NCI-H1694 treated with DMSO at 0.1 percent for 48 hours (cell line): ENCODE data around the gene SLITRK3.

ENCODE experiments used
- DNase-seq: peaks from one replicate; lab custom pipeline; 2025; lab: John Stamatoyannopoulos, UW

The SLITRK3 gene, protein sequence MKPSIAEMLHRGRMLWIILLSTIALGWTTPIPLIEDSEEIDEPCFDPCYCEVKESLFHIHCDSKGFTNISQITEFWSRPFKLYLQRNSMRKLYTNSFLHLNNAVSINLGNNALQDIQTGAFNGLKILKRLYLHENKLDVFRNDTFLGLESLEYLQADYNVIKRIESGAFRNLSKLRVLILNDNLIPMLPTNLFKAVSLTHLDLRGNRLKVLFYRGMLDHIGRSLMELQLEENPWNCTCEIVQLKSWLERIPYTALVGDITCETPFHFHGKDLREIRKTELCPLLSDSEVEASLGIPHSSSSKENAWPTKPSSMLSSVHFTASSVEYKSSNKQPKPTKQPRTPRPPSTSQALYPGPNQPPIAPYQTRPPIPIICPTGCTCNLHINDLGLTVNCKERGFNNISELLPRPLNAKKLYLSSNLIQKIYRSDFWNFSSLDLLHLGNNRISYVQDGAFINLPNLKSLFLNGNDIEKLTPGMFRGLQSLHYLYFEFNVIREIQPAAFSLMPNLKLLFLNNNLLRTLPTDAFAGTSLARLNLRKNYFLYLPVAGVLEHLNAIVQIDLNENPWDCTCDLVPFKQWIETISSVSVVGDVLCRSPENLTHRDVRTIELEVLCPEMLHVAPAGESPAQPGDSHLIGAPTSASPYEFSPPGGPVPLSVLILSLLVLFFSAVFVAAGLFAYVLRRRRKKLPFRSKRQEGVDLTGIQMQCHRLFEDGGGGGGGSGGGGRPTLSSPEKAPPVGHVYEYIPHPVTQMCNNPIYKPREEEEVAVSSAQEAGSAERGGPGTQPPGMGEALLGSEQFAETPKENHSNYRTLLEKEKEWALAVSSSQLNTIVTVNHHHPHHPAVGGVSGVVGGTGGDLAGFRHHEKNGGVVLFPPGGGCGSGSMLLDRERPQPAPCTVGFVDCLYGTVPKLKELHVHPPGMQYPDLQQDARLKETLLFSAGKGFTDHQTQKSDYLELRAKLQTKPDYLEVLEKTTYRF

DNA sequence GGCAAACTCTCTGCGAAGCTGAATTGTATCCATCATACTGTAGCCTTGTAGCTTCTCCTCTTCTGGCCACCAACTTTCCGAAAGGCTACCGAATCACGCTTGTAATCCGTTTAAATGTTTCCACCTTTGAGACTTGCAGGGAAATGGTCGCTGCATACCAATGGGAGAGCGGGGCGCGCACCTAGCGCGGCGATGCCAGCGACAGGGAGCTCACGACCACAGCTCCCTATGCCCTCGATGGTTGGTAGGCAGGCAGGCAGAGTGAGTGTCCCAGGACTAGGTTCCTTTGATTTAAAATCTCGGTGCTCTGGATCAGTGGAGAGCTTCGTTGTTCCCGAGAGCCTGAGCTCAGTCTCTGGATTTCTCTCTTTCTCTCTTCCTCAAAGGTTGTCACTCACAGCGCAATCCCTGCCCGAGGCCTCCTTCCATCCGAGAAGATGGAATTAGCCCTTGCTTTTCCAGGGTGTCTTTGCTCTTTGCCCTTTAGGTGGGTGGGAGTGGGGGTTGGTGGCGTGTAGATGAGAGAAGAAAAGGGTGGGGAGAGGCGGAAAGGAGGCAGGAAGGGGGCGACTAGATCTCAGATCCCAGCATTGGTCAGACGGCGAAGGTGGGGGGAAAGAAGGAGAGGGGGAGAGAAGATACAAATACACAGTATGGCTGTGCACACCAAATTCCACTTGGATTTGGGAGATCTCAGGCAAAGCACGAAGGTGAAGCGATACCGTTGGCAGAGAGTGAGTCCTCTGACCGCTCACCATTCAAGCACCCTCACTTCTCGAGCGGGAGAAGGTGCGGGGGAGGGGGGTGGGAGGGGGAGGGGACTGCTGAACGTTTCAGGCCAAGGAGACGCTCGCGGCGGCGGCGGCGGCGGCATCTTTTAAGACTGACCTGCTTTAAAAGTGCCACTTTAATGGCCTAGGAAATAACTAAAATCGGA lies at the start of gene SLITRK3:
SLITRK3 (minus strand) TSS at position 745 of the 937 bp plus-strand sequence. CDS start 5,554 bp downstream, outside the sequence.
- DNase-seq, result no peak

DNA sequence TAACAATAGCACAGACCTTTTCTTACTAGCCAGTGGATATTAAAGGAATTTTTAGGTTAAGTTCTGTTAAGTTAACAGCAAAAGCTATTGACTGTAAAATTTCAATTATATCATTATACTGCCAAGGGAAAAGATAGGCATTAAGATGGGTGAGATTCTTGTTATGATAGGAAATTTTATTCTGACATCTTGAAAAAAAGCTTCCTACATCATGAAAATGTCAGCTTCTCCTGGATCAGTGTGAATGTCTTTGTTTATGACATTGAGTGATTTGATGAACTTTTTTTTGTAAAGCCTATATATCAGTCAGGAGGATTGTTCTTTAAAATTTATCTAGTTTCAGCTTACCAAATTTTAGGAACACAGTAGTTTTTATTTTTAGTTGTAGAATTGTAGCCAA lies 47.4 kb upstream of the SLITRK3 start:
- DNase-seq, result no peak

GRCh38 chr3:165233501-165234195 lies 37.5 kb upstream of the SLITRK3 start:
- DNase-seq, result no peak

DNA sequence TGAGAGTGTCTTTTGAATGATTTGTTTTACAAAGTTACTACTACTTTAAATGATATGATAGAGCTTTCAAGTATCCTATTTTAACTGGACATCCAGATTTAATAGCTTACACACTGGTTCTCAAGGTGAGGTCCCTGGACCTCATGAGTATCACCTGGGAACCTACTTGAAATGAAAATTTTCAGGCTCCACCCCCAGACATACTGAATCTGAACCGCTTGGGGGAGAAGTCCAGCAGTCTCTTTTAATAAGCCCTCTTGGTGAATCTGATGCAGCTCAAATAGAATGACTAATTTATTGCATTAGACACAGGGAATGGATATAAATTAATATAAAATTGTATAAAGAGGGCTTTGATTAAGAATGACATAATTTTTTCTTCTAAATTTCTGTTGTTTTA lies 29.4 kb upstream of the SLITRK3 start:
- DNase-seq, result no peak

DNA sequence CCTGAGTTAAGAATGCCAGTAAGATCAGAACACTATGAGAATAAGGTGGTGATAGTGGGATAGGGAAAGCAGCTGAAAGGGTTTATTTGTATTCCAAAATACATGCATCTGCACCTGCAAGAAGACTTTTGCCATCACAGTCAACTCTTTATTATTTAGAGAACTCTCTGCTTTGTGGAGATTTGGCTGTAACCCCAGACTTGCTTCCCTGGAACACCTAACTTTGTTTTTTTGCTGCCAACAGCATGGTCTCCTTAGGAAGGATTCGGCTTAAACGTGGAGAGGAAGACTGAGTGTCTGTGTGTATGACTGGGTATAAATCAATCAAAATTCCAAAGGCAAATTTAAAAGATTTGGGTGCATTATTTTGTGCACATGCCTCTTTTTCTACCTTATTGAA lies 21.6 kb upstream of the SLITRK3 start:
- DNase-seq, result no peak

DNA sequence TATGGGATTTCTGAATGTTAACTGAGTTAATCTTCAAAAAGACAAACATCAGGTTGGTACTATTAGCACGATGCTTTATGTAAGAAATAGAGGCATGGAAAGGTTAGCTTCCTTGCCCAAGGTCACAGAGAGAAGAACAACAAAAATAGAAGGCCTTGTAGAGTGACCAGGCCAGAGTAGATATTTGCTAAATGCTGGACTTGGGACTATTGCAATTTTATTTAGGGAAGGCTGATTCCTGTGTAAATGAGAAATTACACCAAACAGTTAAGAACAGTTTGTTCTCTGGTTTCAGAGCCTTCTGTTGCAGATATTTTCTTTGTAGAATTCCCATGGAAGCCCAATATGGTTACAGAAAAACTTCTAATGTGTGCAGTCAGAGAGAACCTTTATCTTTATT lies 16.4 kb upstream of the SLITRK3 start:
- no peak for DNase-seq

DNA sequence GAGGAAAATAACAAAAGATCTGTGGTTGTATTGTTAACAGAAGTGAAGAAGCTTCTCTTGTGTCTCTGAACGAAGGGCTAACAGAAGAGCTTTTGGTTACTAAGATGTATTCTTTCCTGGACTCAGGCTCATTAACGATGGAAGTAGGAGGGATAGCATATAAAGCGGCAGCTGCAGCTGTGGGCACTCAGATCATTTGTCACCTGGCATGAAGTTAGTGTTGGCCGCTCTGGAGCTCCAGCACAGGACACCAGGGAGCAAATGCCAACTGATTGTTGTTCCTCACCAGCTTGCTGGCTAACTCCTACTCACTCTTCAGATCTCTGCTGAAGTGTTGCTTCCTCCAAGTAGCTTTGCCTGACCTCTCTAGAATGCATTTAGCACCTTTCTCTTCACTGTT lies 15.5 kb upstream of the SLITRK3 start:
- no peak for DNase-seq

DNA sequence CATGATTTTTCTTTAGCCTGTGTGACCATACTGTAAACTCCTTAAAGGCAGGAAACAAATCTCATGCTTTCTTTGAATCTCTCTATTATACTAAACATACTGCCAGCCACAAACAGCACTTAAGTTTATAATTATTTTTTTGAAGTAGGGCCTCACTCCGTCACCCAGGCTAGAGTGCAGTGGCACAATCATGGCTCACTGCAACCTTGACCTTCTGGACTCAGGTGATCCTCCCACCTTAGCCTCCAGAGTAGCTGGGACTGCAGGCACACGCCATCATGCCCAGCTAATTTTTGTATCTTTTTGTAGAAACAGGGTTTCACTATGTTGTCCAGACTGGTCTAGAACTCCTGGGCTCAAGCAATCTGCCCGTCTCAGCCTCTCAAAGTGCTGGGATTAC lies 14.5 kb upstream of the SLITRK3 start:
- DNase-seq, result no peak

DNA sequence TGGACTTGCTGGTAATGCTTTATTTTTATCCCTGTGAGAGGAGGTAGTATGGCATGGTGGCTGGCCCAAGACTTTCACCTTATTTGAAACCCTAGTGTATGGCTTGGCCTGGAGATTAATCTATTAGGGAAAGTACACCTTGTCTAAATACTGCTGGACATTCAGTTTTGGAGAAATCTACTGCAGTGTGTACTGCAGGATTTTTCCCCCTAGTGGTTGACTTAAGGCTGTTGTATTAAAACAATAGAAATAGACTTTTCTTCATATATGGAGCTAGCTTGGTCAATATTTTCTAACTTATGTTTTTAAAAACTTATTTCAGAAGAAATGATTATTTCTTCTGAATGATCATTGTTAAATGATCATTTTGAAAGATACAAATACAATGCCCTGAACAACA lies 13.9 kb upstream of the SLITRK3 start:
- DNase-seq, result no peak

- peak; percentile 83 for DNase-seq
Observed at GRCh38 chr3:165206454-165207266, 10.5 kb upstream of the SLITRK3 start.

- no peak for DNase-seq
Observed at GRCh38 chr3:165204445-165204844, 8.3 kb upstream of the SLITRK3 start.

DNA sequence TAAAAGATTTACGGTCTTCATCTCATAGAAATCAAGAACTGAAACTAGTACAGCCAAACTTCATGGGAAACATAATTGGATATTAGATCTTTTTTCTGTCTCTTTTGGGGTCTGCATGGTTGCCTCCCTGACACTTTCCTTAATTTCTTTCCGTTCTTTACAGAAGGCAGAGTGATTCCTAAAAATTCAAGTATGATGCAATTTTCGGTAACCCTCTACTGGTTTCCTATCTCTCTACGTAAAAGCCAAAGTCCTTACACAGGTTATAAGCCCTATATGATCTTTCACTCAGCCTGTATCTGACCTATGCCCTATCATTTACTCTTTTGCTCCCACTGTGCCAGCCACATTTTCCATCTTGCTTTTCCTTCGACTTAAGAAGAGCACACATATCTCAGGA lies 6.8 kb upstream of the SLITRK3 start:
- no peak for DNase-seq

DNA sequence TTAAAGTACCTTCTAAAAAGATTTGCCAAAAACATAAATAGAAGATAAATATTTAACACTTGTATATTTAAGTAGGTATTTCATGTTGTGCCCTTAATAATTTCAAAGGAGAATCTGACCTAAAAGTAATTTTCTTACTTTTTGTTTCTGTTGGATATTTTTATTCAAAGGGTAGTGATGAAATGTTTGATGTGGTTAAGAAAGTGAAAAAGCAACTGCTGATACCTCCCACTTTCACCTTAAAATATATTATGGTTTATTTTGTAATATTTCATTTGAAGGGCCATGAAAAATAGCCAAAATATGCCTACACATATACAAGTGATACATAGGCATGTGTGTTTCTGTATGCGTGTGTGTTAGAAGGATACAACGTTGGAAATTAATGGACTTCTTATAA lies 5.8 kb upstream of the SLITRK3 start:
- DNase-seq, result no peak

DNA sequence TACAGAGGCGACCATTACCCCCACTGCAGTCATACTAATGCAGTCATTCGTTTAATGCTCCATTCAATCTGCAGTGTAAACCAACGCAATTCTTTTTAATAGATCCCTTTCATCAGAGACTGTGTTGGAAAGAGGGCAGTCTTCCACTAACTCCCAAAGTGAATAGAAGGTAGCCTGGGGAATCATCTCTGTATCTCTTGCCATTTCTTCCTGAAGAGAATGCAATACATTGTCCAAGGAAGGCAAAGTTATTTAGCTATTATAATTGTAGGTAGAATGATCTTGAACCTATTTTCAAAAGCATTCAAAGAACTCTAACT lies 1.3 kb upstream of the SLITRK3 start:
- peak; percentile 17 for DNase-seq

- peak; percentile 40 for DNase-seq
Observed at GRCh38 chr3:165196577-165197480, 645 bp upstream of the SLITRK3 start.

GRCh38 chr3:165195241-165195639 lies 944 bp downstream of the SLITRK3 start:
- DNase-seq, result no peak

- no peak for DNase-seq
Observed at GRCh38 chr3:165194511-165195240, 1.5 kb downstream of the SLITRK3 start.

- no peak for DNase-seq
Observed at GRCh38 chr3:165193366-165194254, 2.6 kb downstream of the SLITRK3 start.
